ENCODE measurements around the gene TMEM98. TPM values are rescaled to one million over a fixed set of nuclear protein-coding genes. Genes with fewer than 3 reads are reported as not detected.
A peak's percentile ranks its signal among the peaks of the same experiment; 100 is the strongest.
"Not testable (repeated sequence)": the region's sequence is repeated elsewhere in the genome, so short reads cannot be mapped to it uniquely, and the experiment has no call there.

The TMEM98 gene
- total RNA-seq, 1 experiment from 2014 or later: not detected

DNA sequence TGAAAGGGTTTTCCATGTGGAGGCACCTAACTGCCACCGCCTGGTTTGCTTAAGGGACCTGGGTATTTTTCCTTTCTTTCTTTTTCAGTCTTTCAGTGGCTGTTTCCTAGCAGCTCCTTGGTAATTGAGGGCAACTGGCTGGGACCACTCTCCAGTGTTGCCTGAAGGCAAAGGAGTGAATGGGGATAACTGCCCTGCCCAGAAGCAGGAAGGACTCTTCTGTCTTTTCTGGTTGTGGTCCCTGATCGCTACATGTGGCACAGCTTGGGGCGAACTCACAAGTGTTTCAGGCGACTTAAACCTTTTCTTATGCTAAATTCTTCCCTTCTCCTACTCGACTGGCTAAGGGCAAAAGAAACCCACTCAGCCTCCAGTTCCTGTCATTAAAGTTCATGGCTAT lies 10.1 kb upstream of the TMEM98 start:
- Histone ChIP-seq H3K4me3 (ENCODE audit: low read length) (no peak overlapping the region), H3K9me3 (ENCODE audit: low read length) (no peaks in the 10 kb centered on the region), H3K27ac (ENCODE audit: low read length) (no peak overlapping the region), H3K4me2 (ENCODE audit: low read depth, low read length, poor library complexity, severe bottlenecking) (no peak overlapping the region), H3K36me3 (ENCODE audit: insufficient read depth, low read length) (no peaks in the 10 kb centered on the region), H2AFZ (ENCODE audit: low read length) (no peak overlapping the region), H3K79me2 (ENCODE audit: low read length) (no peaks in the 10 kb centered on the region), H3K27me3 (ENCODE audit: low read length) (no peaks in the 10 kb centered on the region), H3K4me1 (ENCODE audit: low read length) (no peaks in the 10 kb centered on the region), H4K20me1 (ENCODE audit: insufficient read depth, low read depth, low read length) (no peaks in the 10 kb centered on the region), H3K9ac (ENCODE audit: low read length) (no peak overlapping the region), H3K9me2 (replicated peaks; ENCODE audit: insufficient read depth, low read length) (no peaks in the 10 kb centered on the region)
- no peak for DNase-seq

DNA sequence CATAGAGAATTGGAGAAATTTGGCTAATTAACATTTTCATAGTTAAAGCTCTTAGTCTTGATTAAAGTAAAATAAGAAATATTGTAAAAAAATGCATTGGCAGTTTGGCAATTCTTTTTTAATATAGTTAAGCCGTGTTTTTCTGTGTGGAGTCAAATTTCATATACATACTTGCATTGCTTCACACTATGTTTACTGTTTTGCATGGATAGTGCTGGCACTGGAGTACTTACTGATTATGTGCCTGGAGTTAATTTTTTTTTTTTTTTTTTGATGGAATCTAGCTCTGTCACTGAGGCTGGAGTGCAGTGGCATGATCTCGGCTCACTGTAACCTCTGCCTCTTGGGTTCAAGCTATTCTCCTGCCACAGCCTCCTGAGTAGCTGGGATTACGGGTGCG lies 8.1 kb upstream of the TMEM98 start:
- H3K9ac ChIP-seq (ENCODE audit: low read length); H3K4me2 ChIP-seq (ENCODE audit: low read depth, low read length, poor library complexity, severe bottlenecking); H3K9me2 ChIP-seq (replicated peaks; ENCODE audit: insufficient read depth, low read length); H3K27ac ChIP-seq (ENCODE audit: low read length); H4K20me1 ChIP-seq (ENCODE audit: insufficient read depth, low read depth, low read length); H3K4me3 ChIP-seq (ENCODE audit: low read length); H3K9me3 ChIP-seq (ENCODE audit: low read length); H3K36me3 ChIP-seq (ENCODE audit: insufficient read depth, low read length); H2AFZ ChIP-seq (ENCODE audit: low read length); DNase-seq; H3K79me2 ChIP-seq (ENCODE audit: low read length); H3K27me3 ChIP-seq (ENCODE audit: low read length); H3K4me1 ChIP-seq (ENCODE audit: low read length): not testable (repeated sequence)

DNA sequence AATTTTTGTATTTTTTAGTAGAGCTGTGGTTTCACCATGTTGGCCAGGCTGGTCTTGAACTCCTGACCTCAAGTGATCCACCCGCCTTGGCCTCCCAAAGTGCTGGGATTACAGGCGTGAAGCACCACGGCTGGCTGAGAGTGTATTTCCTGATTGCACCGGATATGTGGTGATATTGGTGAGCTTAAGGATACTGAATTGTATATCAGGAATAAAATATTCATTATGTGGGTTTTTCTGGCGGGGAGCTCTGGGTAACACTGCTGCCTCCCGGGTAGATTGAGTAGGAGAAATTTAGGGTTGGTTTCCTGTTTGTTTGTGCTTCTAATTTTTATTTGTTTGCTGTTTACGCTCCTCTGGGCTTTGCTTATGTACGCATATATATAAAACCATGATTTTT lies 7.7 kb upstream of the TMEM98 start:
- Histone ChIP-seq H2AFZ (ENCODE audit: low read length) (no peak overlapping the region), H3K9ac (ENCODE audit: low read length) (no peak overlapping the region), H3K79me2 (ENCODE audit: low read length) (no peaks in the 10 kb centered on the region), H3K27me3 (ENCODE audit: low read length) (no peaks in the 10 kb centered on the region), H3K9me3 (ENCODE audit: low read length) (no peaks in the 10 kb centered on the region), H4K20me1 (ENCODE audit: insufficient read depth, low read depth, low read length) (no peaks in the 10 kb centered on the region), H3K4me2 (ENCODE audit: low read depth, low read length, poor library complexity, severe bottlenecking) (no peak overlapping the region), H3K4me1 (ENCODE audit: low read length) (no peaks in the 10 kb centered on the region), H3K36me3 (ENCODE audit: insufficient read depth, low read length) (no peaks in the 10 kb centered on the region), H3K27ac (ENCODE audit: low read length) (no peak overlapping the region), H3K9me2 (replicated peaks; ENCODE audit: insufficient read depth, low read length) (no peaks in the 10 kb centered on the region), H3K4me3 (ENCODE audit: low read length) (no peak overlapping the region)
- DNase-seq: no peak

DNA sequence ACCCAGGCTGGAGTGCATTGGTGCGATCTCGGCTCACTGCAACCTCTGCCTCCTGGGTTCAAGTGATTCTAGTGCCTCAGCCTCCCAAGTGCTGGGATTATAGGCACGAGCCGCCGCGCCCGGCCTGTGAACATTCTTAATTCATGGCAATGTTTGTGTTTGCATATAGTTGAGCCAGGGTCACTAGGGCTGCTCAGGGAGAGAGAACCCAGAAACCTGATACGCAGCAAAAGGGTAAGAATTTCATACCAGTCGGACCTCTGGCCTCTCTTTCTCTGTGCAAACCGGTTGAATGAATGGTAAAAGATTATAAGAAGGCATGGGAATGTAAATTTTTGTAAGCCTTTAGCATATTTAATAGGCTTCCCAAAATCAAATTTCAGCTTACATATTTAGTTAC lies 6.9 kb upstream of the TMEM98 start:
- no peak for DNase-seq
- Histone ChIP-seq H3K4me1 (ENCODE audit: low read length) (no peaks in the 10 kb centered on the region), H3K79me2 (ENCODE audit: low read length) (no peaks in the 10 kb centered on the region), H3K9me2 (replicated peaks; ENCODE audit: insufficient read depth, low read length) (no peaks in the 10 kb centered on the region), H3K27me3 (ENCODE audit: low read length) (no peaks in the 10 kb centered on the region), H3K4me2 (ENCODE audit: low read depth, low read length, poor library complexity, severe bottlenecking) (no peak overlapping the region), H4K20me1 (ENCODE audit: insufficient read depth, low read depth, low read length) (no peaks in the 10 kb centered on the region), H3K27ac (ENCODE audit: low read length) (no peak overlapping the region), H3K9me3 (ENCODE audit: low read length) (no peaks in the 10 kb centered on the region), H3K4me3 (ENCODE audit: low read length) (no peak overlapping the region), H3K36me3 (ENCODE audit: insufficient read depth, low read length) (no peaks in the 10 kb centered on the region), H3K9ac (ENCODE audit: low read length) (no peak overlapping the region), H2AFZ (ENCODE audit: low read length) (no peak overlapping the region)

DNA sequence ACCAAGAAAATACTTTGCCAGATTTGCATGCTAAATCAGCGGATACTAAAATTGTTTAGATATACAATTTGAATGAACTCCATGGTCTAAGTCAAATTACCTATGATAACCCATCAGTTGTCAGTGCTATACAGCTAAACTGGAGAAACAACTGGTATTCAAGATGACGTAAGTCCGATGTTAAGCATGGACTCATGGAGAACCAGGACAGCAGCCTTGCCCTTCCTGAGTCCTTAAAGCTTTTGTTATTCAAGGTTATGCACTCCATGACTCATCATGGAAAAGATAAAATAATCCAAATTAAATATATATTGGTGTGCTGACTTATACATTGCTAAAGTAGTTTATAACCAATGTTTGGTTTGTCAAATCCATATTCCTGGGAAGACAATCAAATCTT lies 4.0 kb upstream of the TMEM98 start:
- not testable (repeated sequence) for H3K4me3 ChIP-seq (ENCODE audit: low read length)

DNA sequence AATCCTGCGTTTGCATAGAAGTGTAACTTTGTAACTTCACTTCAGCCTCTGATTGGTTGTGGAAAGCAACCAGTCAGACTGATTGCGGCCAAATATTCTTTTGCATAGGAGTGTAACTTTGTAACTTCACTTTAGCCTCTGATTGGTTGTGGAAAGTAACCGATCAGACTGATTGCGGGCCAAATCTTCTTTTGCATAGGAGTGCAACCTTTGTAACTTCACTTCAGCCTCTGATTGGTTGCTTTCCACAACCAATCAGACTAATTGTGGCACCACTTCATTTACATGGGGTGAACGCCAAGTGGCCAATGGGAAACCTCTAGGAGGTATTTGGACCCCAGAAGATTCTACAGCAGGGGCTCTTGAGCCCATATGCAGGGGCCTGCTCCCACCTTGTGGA lies 1.8 kb upstream of the TMEM98 start:
- DNase-seq: peak; percentile 16
- no peaks in the 10 kb centered on the region for H3K79me2 ChIP-seq (ENCODE audit: low read length)
- no peaks in the 10 kb centered on the region for H3K9me2 ChIP-seq (replicated peaks; ENCODE audit: insufficient read depth, low read length)
- H2AFZ ChIP-seq (ENCODE audit: low read length): no peak overlapping the region
- H3K36me3 ChIP-seq (ENCODE audit: insufficient read depth, low read length): no peaks in the 10 kb centered on the region
- H3K4me3 ChIP-seq (ENCODE audit: low read length): no peak overlapping the region
- H4K20me1 ChIP-seq (ENCODE audit: insufficient read depth, low read depth, low read length): no peaks in the 10 kb centered on the region
- no peak overlapping the region for H3K27ac ChIP-seq (ENCODE audit: low read length)
- no peaks in the 10 kb centered on the region for H3K4me1 ChIP-seq (ENCODE audit: low read length)
- H3K9ac ChIP-seq (ENCODE audit: low read length): no peak overlapping the region
- H3K4me2 ChIP-seq (ENCODE audit: low read depth, low read length, poor library complexity, severe bottlenecking): no peak overlapping the region
- H3K27me3 ChIP-seq (ENCODE audit: low read length): no peaks in the 10 kb centered on the region
- no peaks in the 10 kb centered on the region for H3K9me3 ChIP-seq (ENCODE audit: low read length)

More for the DNA sequence above, 4.0 kb upstream of the TMEM98 start:
- H3K4me1 ChIP-seq (ENCODE audit: low read length); H3K9me3 ChIP-seq (ENCODE audit: low read length); H3K27ac ChIP-seq (ENCODE audit: low read length); H3K27me3 ChIP-seq (ENCODE audit: low read length); H3K9me2 ChIP-seq (replicated peaks; ENCODE audit: insufficient read depth, low read length); H2AFZ ChIP-seq (ENCODE audit: low read length); H4K20me1 ChIP-seq (ENCODE audit: insufficient read depth, low read depth, low read length); H3K36me3 ChIP-seq (ENCODE audit: insufficient read depth, low read length); H3K4me2 ChIP-seq (ENCODE audit: low read depth, low read length, poor library complexity, severe bottlenecking); H3K79me2 ChIP-seq (ENCODE audit: low read length); H3K9ac ChIP-seq (ENCODE audit: low read length): not testable (repeated sequence)
- peak; percentile 30 for DNase-seq

DNA sequence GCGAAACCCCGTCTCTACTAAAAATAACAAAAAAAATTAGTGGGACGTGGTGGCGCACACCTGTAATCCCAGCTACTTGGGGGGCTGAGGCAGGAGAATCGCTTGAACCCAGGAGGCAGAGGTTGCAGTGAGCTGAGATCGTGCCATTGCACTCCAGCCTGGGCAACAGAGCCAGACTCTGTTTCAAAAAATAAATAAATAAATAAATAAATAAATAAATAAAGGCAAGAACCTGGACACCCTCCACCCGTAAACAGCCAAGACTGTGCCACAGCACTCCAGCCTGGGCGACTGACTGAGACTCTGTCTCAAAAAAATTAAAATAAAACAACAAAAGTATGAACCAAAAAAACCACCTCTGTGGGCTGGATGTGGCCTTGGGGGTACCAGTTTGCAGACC lies 1.2 kb upstream of the TMEM98 start:
- not testable (repeated sequence) for H3K36me3 ChIP-seq (ENCODE audit: insufficient read depth, low read length); H3K4me3 ChIP-seq (ENCODE audit: low read length); H3K27me3 ChIP-seq (ENCODE audit: low read length); H3K4me1 ChIP-seq (ENCODE audit: low read length); H2AFZ ChIP-seq (ENCODE audit: low read length); H3K4me2 ChIP-seq (ENCODE audit: low read depth, low read length, poor library complexity, severe bottlenecking); H3K27ac ChIP-seq (ENCODE audit: low read length); H4K20me1 ChIP-seq (ENCODE audit: insufficient read depth, low read depth, low read length); H3K9me2 ChIP-seq (replicated peaks; ENCODE audit: insufficient read depth, low read length); H3K79me2 ChIP-seq (ENCODE audit: low read length); H3K9me3 ChIP-seq (ENCODE audit: low read length); H3K9ac ChIP-seq (ENCODE audit: low read length); DNase-seq

DNA sequence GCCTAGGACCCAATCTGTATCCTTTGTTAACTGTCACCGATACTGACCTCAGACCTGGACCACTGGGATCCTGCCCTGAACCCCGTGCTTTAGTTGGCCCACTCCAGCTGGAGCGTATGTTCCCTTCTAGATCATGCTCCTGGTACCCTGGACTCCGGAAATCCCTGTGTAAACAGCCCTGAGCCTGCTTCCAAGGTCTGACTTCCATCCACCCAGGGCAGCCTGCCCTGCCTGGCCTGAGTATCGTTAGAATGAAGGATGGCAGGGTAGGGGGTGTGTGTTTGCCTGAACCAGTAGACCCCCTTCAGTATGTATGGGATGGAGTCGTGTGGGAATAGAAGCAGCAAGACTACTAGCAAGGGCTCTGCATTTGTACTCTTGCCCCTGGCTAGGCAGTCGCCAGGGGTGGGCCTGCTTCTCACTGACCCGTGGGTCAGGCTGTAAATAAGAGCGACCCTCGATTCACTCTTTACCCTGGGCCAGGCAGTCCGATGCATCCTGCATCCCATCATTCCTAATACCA lies 691 bp upstream of the TMEM98 start:
- Histone ChIP-seq H3K9ac (ENCODE audit: low read length) (no peak overlapping the region), H3K4me2 (ENCODE audit: low read depth, low read length, poor library complexity, severe bottlenecking) (no peak overlapping the region)

More for the DNA sequence above, 691 bp upstream of the TMEM98 start:
- no peaks in the 10 kb centered on the region for H3K79me2 ChIP-seq (ENCODE audit: low read length)
- H2AFZ ChIP-seq (ENCODE audit: low read length): no peak overlapping the region
- DNase-seq: no peak
- no peaks in the 10 kb centered on the region for H3K4me1 ChIP-seq (ENCODE audit: low read length)
- H3K27ac ChIP-seq (ENCODE audit: low read length): no peak overlapping the region
- no peak overlapping the region for H3K4me3 ChIP-seq (ENCODE audit: low read length)
- no peaks in the 10 kb centered on the region for H3K27me3 ChIP-seq (ENCODE audit: low read length)
- H3K36me3 ChIP-seq (ENCODE audit: insufficient read depth, low read length): no peaks in the 10 kb centered on the region
- no peaks in the 10 kb centered on the region for H3K9me3 ChIP-seq (ENCODE audit: low read length)
- H3K9me2 ChIP-seq (replicated peaks; ENCODE audit: insufficient read depth, low read length): no peaks in the 10 kb centered on the region
- no peaks in the 10 kb centered on the region for H4K20me1 ChIP-seq (ENCODE audit: insufficient read depth, low read depth, low read length)
